Endothelial cell of umbilical vein (primary cell): ENCODE data around the gene HOXC9.

Experiments used
- CTCF ChIP-seq, 2 donors: IDR thresholded peaks; 1 replicate in 1 of 2; 2 replicates in 1 of 2; pipeline ENCODE4 v1.5.1; 2011; ENCODE audit warnings: low read length in 2 of 2, mild to moderate bottlenecking in 2 of 2, moderate library complexity in 2 of 2, control low read depth in 1 of 2, inconsistent platforms in 1 of 2, low read depth in 1 of 2; ENCODE audit not compliant: insufficient read depth in 1 of 2; ENCODE audit errors: extremely low read depth in 1 of 2
- EZH2 ChIP-seq: IDR thresholded peaks from 2 replicates; pipeline ENCODE4 v1.6.1; 2012; ENCODE audit warnings: borderline replicate concordance, low read depth, mild to moderate bottlenecking, moderate library complexity, low read length, inconsistent platforms; ENCODE audit not compliant: severe bottlenecking
- FOS ChIP-seq: IDR thresholded peaks from 2 replicates; pipeline ENCODE4 v1.6.1; 2011; ENCODE audit warnings: mild to moderate bottlenecking, low read length, moderate library complexity, borderline replicate concordance; ENCODE audit not compliant: insufficient read depth
- GATA2 ChIP-seq: IDR thresholded peaks from 2 replicates; pipeline ENCODE4 v1.7.0; 2011; ENCODE audit warnings: low read depth, mild to moderate bottlenecking, moderate library complexity, mixed read lengths, low read length; ENCODE audit not compliant: insufficient read length, insufficient read depth
- JUN ChIP-seq: IDR thresholded peaks from 2 replicates; pipeline ENCODE4 v1.6.1; 2011; ENCODE audit warnings: borderline replicate concordance, low read depth; ENCODE audit not compliant: insufficient read length, insufficient read depth
- MAX ChIP-seq: IDR thresholded peaks from 2 replicates; pipeline ENCODE4 v1.6.1; 2011; ENCODE audit not compliant: insufficient read depth, insufficient read length
- MYC ChIP-seq: IDR thresholded peaks from one replicate; pipeline ENCODE4 v1.6.1; 2011; ENCODE audit warnings: mild to moderate bottlenecking, low read depth, low read length
- POLR2A ChIP-seq: IDR thresholded peaks from 2 replicates; pipeline ENCODE4 v1.6.1; 2012; ENCODE audit warnings: low read depth, mild to moderate bottlenecking, control low read depth, low read length
- POLR2AphosphoS5 ChIP-seq: IDR thresholded peaks from 2 replicates; pipeline ENCODE4 v1.6.1; 2012; ENCODE audit warnings: low read depth, mild to moderate bottlenecking, control low read depth, low read length, moderate library complexity; ENCODE audit not compliant: insufficient read depth

- no peak for TF ChIP-seq CTCF (IDR thresholded peaks at IDR 0.05; ENCODE audit: extremely low read depth in 1 of 2, insufficient read depth in 1 of 2, low read depth in 1 of 2, low read length in 2 of 2)
- no peak for TF ChIP-seq MAX
- no peak for TF ChIP-seq POLR2AphosphoS5
- no peak for TF ChIP-seq POLR2A
- no peak for TF ChIP-seq JUN
- TF ChIP-seq EZH2: peak; percentile 61
- no peak for TF ChIP-seq FOS
- TF ChIP-seq MYC: no peak
- no peak for TF ChIP-seq GATA2
Measured at GRCh38 chr12:54029529-54030441, 29.8 kb downstream of the HOXC9 start.
